Stimulated activated naive CD8-positive, alpha-beta T cell treated with anti-CD3 and anti-CD28 coated beads, Interleukin-15, Interleukin-2, amounts not matched to agents 100 ng/mL and 50 ng/mL, for 24 hours (primary cell): ENCODE results near the gene SLC7A10.
"Not testable (repeated sequence)": the region's sequence is repeated elsewhere in the genome, so short reads cannot be mapped to it uniquely, and the experiment has no call there.

Source experiments
- H3K27ac Mint-ChIP-seq: one replicate; pipeline ENCODE4 v1.8.0; 2021; ENCODE audit warnings: mild to moderate bottlenecking, mixed read lengths
- H3K27me3 Mint-ChIP-seq: one replicate; pipeline ENCODE4 v1.8.0; 2021; ENCODE audit warnings: mixed read lengths
- H3K36me3 Mint-ChIP-seq: one replicate; pipeline ENCODE4 v1.8.0; 2021; ENCODE audit warnings: low read depth, mixed read lengths
- H3K4me1 Mint-ChIP-seq: one replicate; pipeline ENCODE4 v1.8.0; 2021; ENCODE audit warnings: low read depth, mixed read lengths
- H3K4me3 Mint-ChIP-seq: one replicate; pipeline ENCODE4 v1.8.0; 2021; ENCODE audit warnings: mild to moderate bottlenecking, mixed read lengths
- H3K9me3 Mint-ChIP-seq: one replicate; pipeline ENCODE4 v1.8.0; 2021; ENCODE audit warnings: mixed read lengths

SLC7A10 gene

DNA sequence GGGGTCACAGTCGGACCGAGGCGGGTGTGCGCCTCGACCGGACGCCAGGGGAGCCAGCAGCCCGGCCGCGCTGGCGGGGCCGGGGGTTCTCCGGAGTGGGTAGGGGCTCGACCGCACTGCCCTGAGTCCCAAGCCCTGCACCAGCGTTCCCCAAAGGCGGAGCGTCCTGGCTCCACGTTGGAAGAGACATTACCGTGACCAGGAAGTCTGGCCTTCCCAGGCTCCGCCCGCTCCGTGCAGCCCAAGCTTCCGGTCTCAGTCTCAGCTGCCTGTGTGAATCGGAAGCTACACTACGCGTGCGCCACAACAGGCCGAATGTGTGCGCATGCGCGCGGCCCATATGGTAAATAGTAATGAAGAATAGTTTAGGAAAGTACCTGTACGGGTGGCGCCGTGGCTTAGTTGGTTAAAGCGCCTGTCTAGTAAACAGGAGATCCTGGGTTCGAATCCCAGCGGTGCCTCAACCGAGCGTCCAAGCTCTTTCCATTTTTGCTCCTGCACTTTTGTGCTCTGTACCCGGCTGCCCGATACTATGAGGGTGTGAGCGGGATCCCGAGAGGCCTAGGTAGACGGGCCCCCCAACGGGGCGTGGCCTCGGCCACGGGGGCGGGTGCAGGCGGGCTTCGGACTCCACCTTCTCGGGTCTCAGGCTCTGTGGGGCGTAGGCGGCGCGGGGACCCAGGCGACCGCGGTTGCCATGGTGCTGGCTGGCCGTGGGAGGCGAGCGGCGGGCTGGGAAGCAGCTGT, 48.8 kb downstream of the SLC7A10 start:
- Mint-ChIP-seq H3K27ac (peak overlapping the region; percentile 97), H3K4me3 (peak overlapping the region; percentile 90), H3K4me1 (peaks cover 38% of the 10 kb centered on the region), H3K9me3 (no peaks in the 10 kb centered on the region), H3K27me3 (peaks cover 4% of the 10 kb centered on the region), H3K36me3 (peaks cover 4% of the 10 kb centered on the region)

DNA sequence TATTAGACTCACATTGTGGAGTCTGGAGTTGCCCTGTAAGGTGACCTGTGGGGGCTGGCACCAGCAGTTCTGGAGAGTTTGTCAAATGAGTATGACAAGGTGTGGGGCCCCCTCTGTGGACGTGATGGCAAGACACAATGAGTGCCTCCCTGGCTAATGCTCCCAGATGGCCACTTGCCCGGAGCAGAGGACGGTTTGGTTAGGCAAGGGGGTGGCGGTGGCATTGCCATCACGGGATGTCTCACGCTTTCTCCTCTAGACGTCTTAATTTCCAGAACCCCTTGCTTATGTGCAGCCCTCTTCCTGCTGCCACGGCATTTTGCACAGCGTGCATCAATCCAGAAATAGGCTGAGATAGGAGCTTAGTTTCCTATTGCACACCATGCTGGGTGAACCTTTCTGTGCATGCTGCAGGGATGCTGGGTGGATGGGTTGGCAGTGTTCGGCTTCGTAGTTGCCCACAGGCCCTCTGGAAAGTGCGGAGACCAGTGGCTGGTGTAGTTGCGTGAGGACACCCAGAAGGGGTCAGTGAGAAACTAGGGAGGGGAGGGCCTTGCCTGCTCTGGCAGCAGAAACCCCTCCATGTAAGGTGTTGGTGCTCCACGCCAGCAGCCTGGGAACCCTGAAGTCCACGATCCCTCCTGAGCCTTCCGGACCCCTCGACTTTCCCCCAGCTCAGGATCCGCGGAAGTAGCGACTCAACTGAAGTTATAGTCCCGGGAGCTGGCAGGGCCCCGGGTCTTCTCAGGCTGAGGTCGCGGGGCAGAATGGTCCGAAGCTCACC, 49.6 kb downstream of the SLC7A10 start:
- Mint-ChIP-seq H3K4me1 (peaks cover 38% of the 10 kb centered on the region), H3K9me3 (no peaks in the 10 kb centered on the region), H3K27me3 (peaks cover 4% of the 10 kb centered on the region), H3K4me3 (peak overlapping the region; percentile 90), H3K27ac (peak overlapping the region; percentile 97), H3K36me3 (peaks cover 4% of the 10 kb centered on the region)

DNA sequence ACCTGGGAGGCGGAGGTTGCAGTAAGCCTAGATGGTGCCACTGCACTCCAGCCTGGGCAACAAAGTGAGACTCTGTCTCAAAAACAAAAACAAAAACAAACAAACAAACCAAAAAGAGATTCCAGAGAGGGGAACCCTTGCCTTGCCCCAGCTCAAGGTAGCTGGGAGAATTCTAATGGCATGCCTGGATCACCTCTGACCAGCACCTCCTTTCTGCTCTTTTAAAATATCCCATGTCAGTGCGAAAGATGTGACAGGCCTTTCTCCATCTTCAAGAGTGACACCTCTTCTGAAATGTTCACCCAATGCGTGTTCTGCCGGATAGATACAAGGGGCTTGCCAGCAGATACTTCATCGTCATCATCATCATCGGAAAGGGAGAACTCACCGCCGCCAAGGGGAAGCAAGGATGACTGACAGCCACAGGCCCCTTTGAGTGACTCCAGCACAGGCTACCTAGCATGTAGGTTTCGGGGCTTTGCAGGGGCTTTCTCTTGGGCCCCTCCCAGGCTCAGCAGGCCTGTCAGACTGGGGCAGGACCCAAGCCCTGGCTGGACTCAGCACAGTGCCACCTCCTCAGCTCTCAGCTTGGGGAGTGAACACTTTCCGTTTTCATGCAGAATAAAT, 50.4 kb downstream of the SLC7A10 start:
- Mint-ChIP-seq H3K36me3 (peaks cover 4% of the 10 kb centered on the region), H3K4me3 (peak overlapping the region; percentile 90), H3K27ac (no peak overlapping the region), H3K9me3 (no peaks in the 10 kb centered on the region), H3K4me1 (peaks cover 38% of the 10 kb centered on the region), H3K27me3 (peaks cover 4% of the 10 kb centered on the region)

DNA sequence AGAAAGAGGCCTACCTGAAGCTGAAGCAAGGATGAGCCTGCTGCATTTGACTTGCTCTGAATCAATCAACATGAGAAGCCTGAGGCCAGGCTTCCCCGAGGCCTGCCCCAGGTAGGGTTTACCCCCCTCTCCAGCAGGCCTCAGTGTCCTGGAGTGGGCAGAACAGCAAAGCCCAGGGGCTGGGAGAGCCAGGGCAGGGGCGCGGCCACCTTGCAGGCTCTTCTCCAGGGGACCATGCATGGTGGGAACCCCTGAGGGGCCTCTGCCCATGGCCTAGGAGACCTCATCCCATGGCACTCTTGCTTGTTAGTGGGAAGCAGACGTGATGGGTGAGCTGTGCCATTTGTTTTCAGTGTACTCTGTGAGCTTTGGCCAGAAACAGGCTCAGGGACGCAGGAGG, 51.5 kb downstream of the SLC7A10 start:
- Mint-ChIP-seq H3K27ac (no peak overlapping the region), H3K9me3 (no peaks in the 10 kb centered on the region), H3K4me1 (peaks cover 38% of the 10 kb centered on the region), H3K4me3 (no peak overlapping the region), H3K27me3 (peaks cover 4% of the 10 kb centered on the region), H3K36me3 (peaks cover 4% of the 10 kb centered on the region)

DNA sequence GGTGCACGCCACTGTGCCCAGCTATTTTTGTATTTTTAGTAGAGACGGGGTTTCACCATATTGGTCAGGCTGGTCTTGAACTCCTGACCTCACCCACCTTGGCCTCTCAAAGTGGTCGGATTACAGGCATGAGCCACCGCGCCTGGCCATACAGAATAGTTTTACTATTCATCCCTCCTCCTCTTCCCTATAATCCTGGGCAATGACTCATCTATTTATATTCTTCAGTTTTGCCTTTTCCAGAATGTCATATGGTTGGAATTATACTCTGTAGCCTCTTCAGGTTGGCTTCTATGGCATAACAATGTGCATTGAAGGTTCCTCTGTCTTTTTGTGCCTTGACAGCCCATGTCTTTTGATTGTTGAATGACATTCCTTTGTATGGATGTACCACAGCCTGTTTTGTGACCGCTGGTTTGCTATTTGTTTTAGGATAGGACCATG, 53.7 kb downstream of the SLC7A10 start:
- H3K4me3 Mint-ChIP-seq, result no peak overlapping the region
- H3K4me1 Mint-ChIP-seq, result peaks cover 27% of the 10 kb centered on the region
- peaks cover 9% of the 10 kb centered on the region for H3K36me3 Mint-ChIP-seq
- peaks cover 5% of the 10 kb centered on the region for H3K9me3 Mint-ChIP-seq
- H3K27ac Mint-ChIP-seq, result no peak overlapping the region
- peaks cover 3% of the 10 kb centered on the region for H3K27me3 Mint-ChIP-seq

DNA sequence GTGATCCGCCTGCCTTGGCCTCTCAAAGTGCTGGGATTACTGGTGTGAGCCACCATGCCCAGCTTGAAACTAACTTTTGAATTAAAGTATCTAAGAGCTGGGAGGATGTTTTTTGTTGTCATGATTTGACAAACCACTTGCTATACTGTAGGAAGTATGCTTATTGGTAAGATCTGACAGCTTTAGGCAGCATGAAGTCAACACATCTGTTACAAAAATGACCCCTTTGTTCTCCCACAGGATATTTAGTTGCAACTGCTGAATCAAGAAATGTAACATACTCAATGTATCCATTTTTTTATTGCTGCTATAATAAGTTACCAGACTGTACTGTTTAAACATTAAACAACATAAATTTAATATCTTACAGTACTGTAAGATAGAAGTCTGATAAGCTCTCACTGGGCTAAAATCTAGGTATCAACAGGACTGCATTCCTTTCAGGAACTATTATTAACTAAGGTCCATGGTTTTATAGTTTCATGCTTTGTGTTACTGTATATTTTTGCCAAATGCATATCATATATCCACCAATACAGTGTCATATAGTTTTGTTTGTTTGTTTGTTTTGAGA, 54.3 kb downstream of the SLC7A10 start:
- peaks cover 5% of the 10 kb centered on the region for H3K9me3 Mint-ChIP-seq
- H3K36me3 Mint-ChIP-seq, result peaks cover 5% of the 10 kb centered on the region
- no peaks in the 10 kb centered on the region for H3K27me3 Mint-ChIP-seq
- no peak overlapping the region for H3K4me3 Mint-ChIP-seq
- H3K27ac Mint-ChIP-seq, result no peak overlapping the region
- H3K4me1 Mint-ChIP-seq, result peaks cover 23% of the 10 kb centered on the region

DNA sequence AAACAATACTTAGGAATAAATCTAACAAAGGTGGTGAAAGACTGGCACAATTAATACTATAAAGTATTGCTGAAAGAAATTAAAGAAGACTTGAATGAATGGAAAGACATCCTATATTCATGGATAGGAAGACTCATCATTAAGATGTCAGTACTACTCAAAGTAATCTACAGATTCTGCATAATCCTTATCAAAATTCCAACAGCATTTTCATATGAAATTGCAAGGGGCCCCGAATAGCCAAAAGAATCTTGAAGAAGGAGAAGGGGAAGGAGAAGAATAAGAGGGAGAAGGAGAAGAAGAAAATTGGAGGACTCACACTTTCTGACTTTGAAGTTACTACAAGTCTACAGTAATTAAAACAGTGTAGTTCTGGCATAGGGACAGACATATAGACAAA, 57.1 kb downstream of the SLC7A10 start:
- Mint-ChIP-seq H3K4me3 (no peak overlapping the region), H3K9me3 (peaks cover 5% of the 10 kb centered on the region), H3K27me3 (no peaks in the 10 kb centered on the region), H3K4me1 (peaks cover 12% of the 10 kb centered on the region), H3K27ac (no peak overlapping the region), H3K36me3 (peaks cover 5% of the 10 kb centered on the region)

DNA sequence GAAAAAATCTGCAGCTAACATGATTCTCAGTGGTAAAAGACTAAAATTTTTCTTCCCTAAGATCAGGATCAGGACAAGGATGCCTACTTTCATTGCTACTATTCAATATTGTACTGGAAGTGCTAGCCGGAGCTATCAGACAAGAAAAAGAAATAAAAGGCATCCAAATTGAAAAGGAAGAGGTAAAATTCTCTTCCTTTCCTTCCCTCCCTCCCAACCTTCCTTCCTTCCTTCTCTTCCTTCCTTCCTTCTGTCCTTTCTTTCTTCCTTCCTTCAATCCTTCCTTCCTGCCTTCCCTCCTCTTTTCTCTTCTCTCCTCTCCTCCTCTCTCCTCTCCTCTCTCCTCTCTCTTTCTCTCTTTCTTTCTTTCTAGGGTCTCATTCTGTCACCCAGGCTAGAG, 58.2 kb downstream of the SLC7A10 start:
- Mint-ChIP-seq H3K9me3 (peaks cover 5% of the 10 kb centered on the region), H3K27me3 (no peaks in the 10 kb centered on the region), H3K27ac (no peak overlapping the region), H3K4me1 (peaks cover 6% of the 10 kb centered on the region), H3K4me3 (no peak overlapping the region), H3K36me3 (peaks cover 5% of the 10 kb centered on the region)

DNA sequence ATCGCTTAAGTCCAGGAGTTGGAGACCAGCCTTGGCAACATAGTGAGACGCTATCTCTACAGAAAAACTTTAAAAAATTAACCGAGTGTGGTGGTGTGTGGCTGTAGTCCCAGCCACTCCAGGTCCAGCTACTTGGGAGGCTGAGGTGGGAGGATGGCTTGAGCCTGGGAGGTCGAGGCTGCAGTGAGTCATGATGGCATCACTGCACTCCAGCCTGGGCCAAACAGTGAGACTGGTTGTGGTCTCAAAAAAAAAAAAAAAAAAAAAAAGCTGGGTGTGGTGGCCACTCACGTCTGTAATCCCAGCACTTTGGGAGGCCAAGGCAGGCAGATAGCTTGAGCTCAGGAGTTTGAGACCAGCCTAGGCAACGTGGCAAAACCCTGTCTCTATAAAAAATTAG, 59.6 kb downstream of the SLC7A10 start:
- H3K4me1 Mint-ChIP-seq, H3K27ac Mint-ChIP-seq, H3K27me3 Mint-ChIP-seq, H3K9me3 Mint-ChIP-seq, H3K4me3 Mint-ChIP-seq, H3K36me3 Mint-ChIP-seq: not testable (repeated sequence)

DNA sequence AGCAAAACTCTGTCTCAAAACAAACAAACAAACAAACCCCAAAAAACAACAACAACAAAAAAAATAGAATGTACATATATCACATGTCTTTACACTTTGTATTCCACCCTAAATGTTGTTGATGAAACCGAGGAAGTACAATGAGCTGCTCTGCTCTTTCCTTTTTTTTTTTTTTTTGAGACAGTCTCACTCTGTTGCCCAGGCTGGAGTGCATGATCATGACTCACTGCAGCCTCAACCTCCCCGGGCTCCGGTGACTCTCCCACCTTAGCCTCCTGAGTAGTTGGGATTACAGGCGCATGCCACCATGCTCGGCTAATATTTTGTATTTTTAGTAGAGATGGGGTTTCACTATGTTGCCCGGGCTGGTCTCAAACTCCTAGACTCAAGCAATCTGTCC, 62.2 kb downstream of the SLC7A10 start:
- no peak overlapping the region for H3K4me3 Mint-ChIP-seq
- peaks cover 25% of the 10 kb centered on the region for H3K4me1 Mint-ChIP-seq
- H3K9me3 Mint-ChIP-seq, result peaks cover 5% of the 10 kb centered on the region
- H3K27me3 Mint-ChIP-seq, result no peaks in the 10 kb centered on the region
- H3K27ac Mint-ChIP-seq, result no peak overlapping the region
- H3K36me3 Mint-ChIP-seq, result peaks cover 10% of the 10 kb centered on the region

DNA sequence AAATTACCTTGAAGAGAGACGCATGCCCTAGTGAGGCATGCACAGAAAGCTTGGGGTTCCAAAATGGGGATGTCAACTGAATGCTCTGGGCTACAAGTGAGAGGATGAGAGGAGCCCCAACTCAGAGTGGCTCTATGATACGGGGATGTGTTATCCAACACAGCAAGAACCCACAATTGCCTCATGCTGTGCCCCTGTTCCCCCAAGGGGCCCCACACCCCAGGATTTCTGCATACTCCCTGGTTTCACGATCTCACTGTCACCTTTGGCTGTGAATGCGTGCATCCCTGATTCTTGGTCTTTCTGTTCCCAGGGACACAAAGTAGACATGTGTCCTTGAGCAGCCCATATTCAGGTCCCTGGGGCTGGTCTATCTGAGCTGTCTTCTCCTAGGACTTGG, 64.4 kb downstream of the SLC7A10 start:
- H3K36me3 Mint-ChIP-seq, result peaks cover 4% of the 10 kb centered on the region
- no peaks in the 10 kb centered on the region for H3K27me3 Mint-ChIP-seq
- peaks cover 33% of the 10 kb centered on the region for H3K4me1 Mint-ChIP-seq
- H3K9me3 Mint-ChIP-seq, result no peaks in the 10 kb centered on the region
- H3K27ac Mint-ChIP-seq, result peak overlapping the region; percentile 92
- no peak overlapping the region for H3K4me3 Mint-ChIP-seq

DNA sequence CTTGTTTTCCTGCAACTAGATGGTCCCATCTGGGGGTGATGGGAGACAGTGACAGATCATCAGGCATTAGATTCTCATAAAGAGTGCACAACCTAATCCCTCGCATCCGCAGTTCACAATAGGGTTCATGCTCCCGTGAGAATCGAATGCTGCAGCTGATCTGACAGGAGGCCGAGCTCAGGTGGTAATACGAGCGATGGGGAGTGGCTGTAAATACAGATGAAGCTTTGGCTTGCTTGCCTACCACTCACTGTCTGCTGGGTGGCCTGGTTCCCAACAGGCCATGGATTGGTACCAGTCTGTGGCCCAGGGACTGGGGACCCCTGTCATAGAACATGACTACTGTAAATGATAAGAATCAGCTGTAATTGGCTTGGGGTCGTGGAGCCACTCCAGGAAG, 65.8 kb downstream of the SLC7A10 start:
- Mint-ChIP-seq H3K27me3 (no peaks in the 10 kb centered on the region), H3K4me1 (peaks cover 33% of the 10 kb centered on the region), H3K9me3 (no peaks in the 10 kb centered on the region), H3K36me3 (peaks cover 4% of the 10 kb centered on the region), H3K4me3 (no peak overlapping the region), H3K27ac (peak overlapping the region; percentile 92)

DNA sequence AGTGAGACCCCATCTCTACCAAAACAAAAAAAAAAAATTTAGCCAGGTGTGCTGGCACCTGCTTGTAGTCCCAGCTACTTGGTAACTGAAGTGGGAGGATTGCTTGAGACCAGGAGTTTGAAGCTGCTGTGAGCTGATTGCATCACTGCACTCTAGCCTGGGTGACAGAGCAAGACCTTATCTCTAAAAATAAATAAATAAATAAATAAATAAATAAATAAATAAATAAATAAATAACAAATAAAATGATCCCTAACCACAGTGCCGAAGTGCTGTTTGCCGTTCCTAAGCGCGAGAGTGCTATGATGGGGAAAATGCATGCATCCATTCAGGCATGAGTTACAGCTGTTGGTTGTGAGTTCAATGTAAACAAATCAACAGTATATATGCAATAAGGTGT, 66.5 kb downstream of the SLC7A10 start:
- no peak overlapping the region for H3K4me3 Mint-ChIP-seq
- H3K36me3 Mint-ChIP-seq, result peaks cover 4% of the 10 kb centered on the region
- H3K27ac Mint-ChIP-seq, result no peak overlapping the region

More for the DNA sequence above, 66.5 kb downstream of the SLC7A10 start:
- Mint-ChIP-seq H3K27me3 (no peaks in the 10 kb centered on the region), H3K9me3 (no peaks in the 10 kb centered on the region), H3K4me1 (peaks cover 33% of the 10 kb centered on the region)
